ENCODE results near the gene ZNF148. TPM values are rescaled to one million over a fixed set of nuclear protein-coding genes. Genes with fewer than 3 reads are reported as not detected.

The ZNF148 gene
- total RNA-seq, 6 donors from 2014 or later, result 24.5 to 42.9 (median 32.8) TPM

DNA sequence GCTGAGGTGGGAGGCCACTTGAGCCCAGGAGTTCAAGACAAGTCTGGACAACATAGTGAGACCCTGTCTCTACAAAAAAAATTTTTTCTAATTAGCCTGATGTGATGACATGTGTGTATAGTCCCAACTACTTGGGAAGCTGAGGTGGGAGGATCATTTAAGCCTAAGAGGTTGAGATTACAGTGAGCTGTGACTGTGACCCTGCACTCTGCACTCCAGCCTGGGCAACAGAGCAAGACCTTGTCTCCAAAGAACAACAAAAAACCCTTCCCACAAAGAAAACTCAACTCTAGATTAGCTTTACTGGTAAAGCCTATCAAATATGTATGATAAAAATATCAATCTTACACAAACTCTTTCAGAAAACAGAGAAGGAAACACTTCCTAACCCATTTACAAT lies 68.5 kb downstream of the ZNF148 start:
- Histone ChIP-seq H3K9me3 (no peaks in the 10 kb centered on the region), H3K27me3 (no peaks in the 10 kb centered on the region), H3K4me3 (no peak overlapping the region), H3K27ac (no peak overlapping the region), H3K4me1 (peaks cover 2 to 13% (median 6%) of the 10 kb centered on the region in 4 donors), H3K36me3 (peaks cover 0 to 6% (median 0%) of the 10 kb centered on the region in 4 donors)
- ATAC-seq (ENCODE audit: low FRiP score in 2 of 2), result no peak
- TF ChIP-seq CTCF (IDR thresholded peaks at IDR 0.05) (no peak), EP300 (IDR thresholded peaks at IDR 0.05) (no peak), POLR2A (IDR thresholded peaks at IDR 0.05) (no peak), POLR2AphosphoS5 (IDR thresholded peaks at IDR 0.05) (no peak)
- no peak for DNase-seq

- no peaks in the 10 kb centered on the region for H3K27me3 ChIP-seq
- no peak for TF ChIP-seq CTCF (IDR thresholded peaks at IDR 0.05)
- no peak for TF ChIP-seq POLR2AphosphoS5 (IDR thresholded peaks at IDR 0.05)
- no peak for TF ChIP-seq EP300 (IDR thresholded peaks at IDR 0.05)
- TF ChIP-seq POLR2A (IDR thresholded peaks at IDR 0.05), result no peak
- H3K36me3 ChIP-seq, result peaks cover 0 to 6% (median 0%) of the 10 kb centered on the region in 4 donors
- ATAC-seq (ENCODE audit: low FRiP score in 2 of 2) (no peak), DNase-seq (no peak)
- H3K4me1 ChIP-seq, result no peaks in the 10 kb centered on the region
- 68 to 81% methylated on average over 3 of the region's 3 CpGs for WGBS, 2 donors
- no peak overlapping the region for H3K4me3 ChIP-seq
- H3K9me3 ChIP-seq, result no peaks in the 10 kb centered on the region
- no peak overlapping the region for H3K27ac ChIP-seq
Observed at GRCh38 chr3:125302932-125303331, 72.2 kb downstream of the ZNF148 start.

- TF ChIP-seq POLR2A (IDR thresholded peaks at IDR 0.05) (no peak), POLR2AphosphoS5 (IDR thresholded peaks at IDR 0.05) (no peak)
- WGBS, 2 donors, result 74 to 91% methylated on average over 3 of the region's 3 CpGs
- DNase-seq, result no peak
Observed at GRCh38 chr3:125300416-125300815, 74.7 kb downstream of the ZNF148 start.

DNA sequence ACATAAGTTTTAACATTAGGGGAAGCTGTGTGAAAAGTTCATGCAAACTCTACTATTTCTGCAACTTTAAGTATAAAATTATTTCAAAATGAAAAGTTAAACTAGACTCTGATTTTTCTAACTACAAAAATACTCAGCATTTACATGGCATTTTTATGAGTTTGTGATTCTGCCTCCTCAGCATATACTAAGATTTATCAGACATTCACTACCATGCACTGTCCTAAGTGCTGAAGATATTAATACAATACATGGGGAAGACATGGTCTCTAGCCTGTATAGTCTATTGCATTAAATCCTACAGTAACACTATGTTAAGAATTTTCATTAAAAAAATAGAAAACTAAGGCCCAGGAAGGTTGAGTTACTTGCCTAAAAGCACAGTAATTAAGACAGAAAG lies 80.7 kb downstream of the ZNF148 start:
- ATAC-seq (ENCODE audit: low FRiP score in 2 of 2) (no peak), DNase-seq (no peak)
- H3K27me3 ChIP-seq, result no peaks in the 10 kb centered on the region
- TF ChIP-seq EP300 (IDR thresholded peaks at IDR 0.05) (no peak), POLR2A (IDR thresholded peaks at IDR 0.05) (no peak), POLR2AphosphoS5 (IDR thresholded peaks at IDR 0.05) (no peak), CTCF (IDR thresholded peaks at IDR 0.05) (no peak)
- H3K36me3 ChIP-seq, result no peaks in the 10 kb centered on the region
- no peak overlapping the region for H3K4me3 ChIP-seq
- H3K9me3 ChIP-seq, result no peaks in the 10 kb centered on the region
- H3K4me1 ChIP-seq, result peaks cover 0 to 5% (median 0%) of the 10 kb centered on the region in 4 donors
- H3K27ac ChIP-seq, result no peak overlapping the region

More at GRCh38 chr3:125300416-125300815, 74.7 kb downstream of the ZNF148 start:
- Histone ChIP-seq H3K27ac (no peak overlapping the region), H3K27me3 (no peaks in the 10 kb centered on the region), H3K4me3 (no peak overlapping the region), H3K4me1 (no peaks in the 10 kb centered on the region), H3K9me3 (no peaks in the 10 kb centered on the region), H3K36me3 (peaks cover 0 to 6% (median 0%) of the 10 kb centered on the region in 4 donors)
- ATAC-seq (ENCODE audit: low FRiP score in 2 of 2), result no peak

DNA sequence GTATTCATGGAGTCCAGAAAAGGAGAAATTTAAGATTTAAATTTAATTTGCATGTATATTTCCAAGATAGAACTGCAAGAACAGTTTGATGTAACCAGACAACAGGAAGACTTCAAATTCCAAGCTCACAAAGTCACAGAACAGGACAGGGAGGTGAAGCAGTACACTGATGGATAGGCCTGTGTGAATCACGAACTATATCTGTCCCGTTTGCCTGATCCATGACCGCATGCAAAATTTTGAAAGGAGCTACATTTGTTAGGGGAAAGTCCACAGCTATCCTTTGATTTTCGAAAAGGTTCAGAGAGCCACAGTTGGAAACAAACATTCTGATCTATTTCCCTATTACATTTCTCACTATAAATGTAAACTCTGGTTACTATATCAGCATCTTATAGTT lies 83.1 kb downstream of the ZNF148 start:
- no peak overlapping the region for H3K27ac ChIP-seq
- DNase-seq, result no peak
- no peak for ATAC-seq (ENCODE audit: low FRiP score in 2 of 2)
- H3K9me3 ChIP-seq, result no peaks in the 10 kb centered on the region
- TF ChIP-seq CTCF (IDR thresholded peaks at IDR 0.05) (no peak), POLR2AphosphoS5 (IDR thresholded peaks at IDR 0.05) (no peak), EP300 (IDR thresholded peaks at IDR 0.05) (no peak), POLR2A (IDR thresholded peaks at IDR 0.05) (no peak)
- 94 to 96% methylated on average over 4 of the region's 4 CpGs for WGBS, 2 donors
- peaks cover 0 to 5% (median 0%) of the 10 kb centered on the region in 4 donors for H3K4me1 ChIP-seq
- no peaks in the 10 kb centered on the region for H3K27me3 ChIP-seq
- no peak overlapping the region for H3K4me3 ChIP-seq
- H3K36me3 ChIP-seq, result peaks cover 0 to 11% (median 5%) of the 10 kb centered on the region in 4 donors

All from upper lobe of left lung (tissue), 6 donors.